Endothelial cell of umbilical vein (primary cell): Measurements from ENCODE around the gene SCAMP2. TPM values are rescaled to one million over a fixed set of nuclear protein-coding genes. Genes with fewer than 3 reads are reported as not detected.

Experiments
- BruUV-seq: library from RNA; stranded (reverse); fragments of 400-500 nt; replicated peaks from 2 replicates; lab custom pipeline; 2021; lab: Mats Ljungman, UMichigan
- CTCF ChIA-PET: fragments of 300-600, 350-600 bp; sonication (Branson Sonifier 250); formaldehyde crosslinking; loops from one replicate; lab custom pipeline; 2021; ENCODE audit warnings: antibody characterized with exemption, inconsistent platforms; lab: Charles Lee
- POLR2A ChIA-PET: fragments of 300-600, 350-600 bp; sonication (Branson Sonifier 250); formaldehyde crosslinking; loops from one replicate; lab custom pipeline; 2021; ENCODE audit warnings: antibody characterized with exemption, inconsistent platforms; lab: Charles Lee
- DNase-seq: peaks from one replicate; pipeline ENCODE4 v3.0.0-alpha.2; 2011; ENCODE audit warnings: low read depth, low spot score
- FAIRE-seq: peaks from 2 replicates; lab custom pipeline; 2011; peaks lifted over from hg19 to GRCh38; lab: Jason Lieb, UNC
- H2AFZ ChIP-seq: 2 replicates; pipeline ENCODE4 v1.6.0; 2012; ENCODE audit warnings: low read depth, low read length, control low read depth, inconsistent platforms
- H3K27ac ChIP-seq: 2 replicates; pipeline ENCODE4 v1.5.1; 2011; ENCODE audit warnings: low read depth, mild to moderate bottlenecking, control low read depth, low read length, moderate library complexity; ENCODE audit not compliant: insufficient read depth
- H3K27me3 ChIP-seq, 2 experiments: 2 replicates each; pipeline versions ENCODE4 v1.6.0 to v1.6.1; 2011; ENCODE audit warnings: low read length in 2 of 2, mixed read lengths in 1 of 2; ENCODE audit not compliant: control insufficient read depth in 2 of 2, insufficient read depth in 2 of 2
- H3K36me3 ChIP-seq, 2 experiments: 2 replicates in 1 of 2; 3 replicates in 1 of 2; pipeline ENCODE4 v1.5.1; 2011; ENCODE audit warnings: low read length in 2 of 2, mild to moderate bottlenecking in 1 of 2, moderate library complexity in 1 of 2; ENCODE audit not compliant: control insufficient read depth in 2 of 2, insufficient read depth in 2 of 2; ENCODE audit errors: extremely low read depth in 1 of 2
- H3K4me1 ChIP-seq: 3 replicates; pipeline ENCODE4 v1.5.1; 2011; ENCODE audit warnings: mild to moderate bottlenecking, low read length; ENCODE audit not compliant: control insufficient read depth, insufficient read depth; ENCODE audit errors: extremely low read depth
- H3K4me2 ChIP-seq: 2 replicates; pipeline ENCODE4 v1.6.1; 2011; ENCODE audit warnings: low read length, control low read depth, mixed read lengths; ENCODE audit not compliant: insufficient read depth
- H3K4me3 ChIP-seq, 3 experiments: fragments of 200-600 bp in 1 of 3; sonication (generic), shearing (Covaris generic) in 1 of 3; replicated peaks in 1 of 3; 2 replicates each; pipeline ENCODE4 v1.5.1; 2011 to 2016; ENCODE audit warnings: control low read depth in 3 of 3, low read length in 3 of 3, mild to moderate bottlenecking in 2 of 3, inconsistent platforms in 1 of 3, low read depth in 1 of 3, moderate library complexity in 1 of 3; ENCODE audit not compliant: insufficient read depth in 1 of 3
- H3K79me2 ChIP-seq: 2 replicates; pipeline ENCODE4 v1.6.0; 2012; ENCODE audit warnings: low read length, inconsistent platforms; ENCODE audit not compliant: control insufficient read depth, insufficient read depth
- H3K9ac ChIP-seq: replicated peaks from 2 replicates; pipeline ENCODE3; 2011; ENCODE audit warnings: low read length, control low read depth; ENCODE audit not compliant: insufficient read depth; ENCODE audit errors: extremely low read depth
- H3K9me1 ChIP-seq: replicated peaks from 3 replicates; pipeline ENCODE4 v1.6.0; 2011; ENCODE audit warnings: mild to moderate bottlenecking, low read length; ENCODE audit not compliant: control insufficient read depth, insufficient read depth; ENCODE audit errors: extremely low read depth
- H3K9me3 ChIP-seq: replicated peaks from 2 replicates; pipeline ENCODE4 v1.5.1; 2012; ENCODE audit warnings: low read length, inconsistent platforms; ENCODE audit not compliant: control insufficient read depth, insufficient read depth
- H4K20me1 ChIP-seq: replicated peaks from 2 replicates; pipeline ENCODE3; 2011; ENCODE audit warnings: mild to moderate bottlenecking, low read length; ENCODE audit not compliant: control insufficient read depth, insufficient read depth; ENCODE audit errors: extremely low read depth
- EZH2 ChIP-seq: IDR thresholded peaks from 2 replicates; pipeline ENCODE4 v1.6.1; 2012; ENCODE audit warnings: borderline replicate concordance, low read depth, mild to moderate bottlenecking, moderate library complexity, low read length, inconsistent platforms; ENCODE audit not compliant: severe bottlenecking
- FOS ChIP-seq: IDR thresholded peaks from 2 replicates; pipeline ENCODE4 v1.6.1; 2011; ENCODE audit warnings: mild to moderate bottlenecking, low read length, moderate library complexity, borderline replicate concordance; ENCODE audit not compliant: insufficient read depth
- GATA2 ChIP-seq: IDR thresholded peaks from 2 replicates; pipeline ENCODE4 v1.7.0; 2011; ENCODE audit warnings: low read depth, mild to moderate bottlenecking, moderate library complexity, mixed read lengths, low read length; ENCODE audit not compliant: insufficient read length, insufficient read depth
- JUN ChIP-seq: IDR thresholded peaks from 2 replicates; pipeline ENCODE4 v1.6.1; 2011; ENCODE audit warnings: borderline replicate concordance, low read depth; ENCODE audit not compliant: insufficient read length, insufficient read depth
- MAX ChIP-seq: IDR thresholded peaks from 2 replicates; pipeline ENCODE4 v1.6.1; 2011; ENCODE audit not compliant: insufficient read depth, insufficient read length
- MYC ChIP-seq: IDR thresholded peaks from one replicate; pipeline ENCODE4 v1.6.1; 2011; ENCODE audit warnings: mild to moderate bottlenecking, low read depth, low read length
- POLR2A ChIP-seq: IDR thresholded peaks from 2 replicates; pipeline ENCODE4 v1.6.1; 2012; ENCODE audit warnings: low read depth, mild to moderate bottlenecking, control low read depth, low read length
- POLR2AphosphoS5 ChIP-seq: IDR thresholded peaks from 2 replicates; pipeline ENCODE4 v1.6.1; 2012; ENCODE audit warnings: low read depth, mild to moderate bottlenecking, control low read depth, low read length, moderate library complexity; ENCODE audit not compliant: insufficient read depth
- dilution Hi-C: fragments of 300-500 bp; cut with MboI; formaldehyde crosslinking; loops from one replicate; pipeline ENCODE4 v1.15.0; 2019; ENCODE audit warnings: low sequenced_read_pairs; ENCODE audit not compliant: extremely low pct_ligation_motif_present
- intact Hi-C: fragments of 100-400 bp; cut with micrococcal nuclease; formaldehyde crosslinking; loops from one replicate; pipeline ENCODE4 v1.10.0; 2022
- polyA plus RNA-seq, 4 experiments: library from polyadenylated mRNA; depleted of rRNA in 3 of 4; stranded (reverse) in 3 of 4; unstranded in 1 of 4; fragments of >200 nt; gene quantifications; 2 replicates each; pipeline versions ENCODE4 v1.2.1 to v1.2.3, GENCODE V29; 2011 to 2012; ENCODE audit warnings: missing spikeins in 1 of 4
- total RNA-seq: library from RNA; stranded (reverse); gene quantifications from 2 replicates; pipeline ENCODE4 v1.2.3, GENCODE V29; 2021
- TF ChIP-seq, protein P1 (sequence below), 2 donors: IDR thresholded peaks; 1 replicate in 1 of 2; 2 replicates in 1 of 2; pipeline ENCODE4 v1.5.1; 2011; ENCODE audit warnings: low read length in 2 of 2, mild to moderate bottlenecking in 2 of 2, moderate library complexity in 2 of 2, control low read depth in 1 of 2, inconsistent platforms in 1 of 2, low read depth in 1 of 2; ENCODE audit not compliant: insufficient read depth in 1 of 2; ENCODE audit errors: extremely low read depth in 1 of 2

SCAMP2 gene
- total and polyA plus RNA-seq, 2 donors (not counting 3 experiments of a cell fraction or from before 2014, with no cell fraction given), result 67.3 to 256 TPM

DNA sequence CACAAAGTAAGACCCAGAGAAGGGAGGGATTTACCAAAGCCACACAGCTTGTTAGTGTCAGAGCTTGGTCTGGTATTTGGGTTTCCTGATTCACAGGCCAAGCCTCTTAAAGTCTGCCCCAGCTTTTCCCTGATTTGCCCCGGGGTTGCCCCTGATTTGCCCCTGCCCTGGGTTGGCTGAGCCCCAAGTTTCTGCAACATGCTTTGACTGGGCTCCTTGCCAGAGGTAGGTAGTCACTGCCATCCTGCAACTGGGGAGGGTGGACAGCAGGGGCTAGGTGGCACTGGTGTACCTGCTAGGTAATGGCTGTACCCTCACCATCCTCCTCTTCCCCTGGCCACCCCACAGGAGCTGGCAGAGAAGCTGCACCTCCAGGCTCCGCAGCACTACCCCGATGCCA lies 19.1 kb upstream of the SCAMP2 start:
- H3K36me3 ChIP-seq, result peaks cover 0 to 8% of the 10 kb centered on the region in 2 experiments
- H3K79me2 ChIP-seq, result peaks cover 6% of the 10 kb centered on the region
- dilution Hi-C loops (no loop called here), intact Hi-C loops (no loop called here)
- no peak overlapping the region for H3K27ac ChIP-seq
- ChIA-PET CTCF (interaction anchor here (2.8 kb wide), 1 partner anchor 9 kb away, joined by 17 read pairs; no protein-coding TSS in a partner anchor), POLR2A (no interaction called here)
- no peaks in the 10 kb centered on the region for H3K9me3 ChIP-seq
- H3K9ac ChIP-seq, result no peak overlapping the region
- H3K27me3 ChIP-seq, result no peaks in the 10 kb centered on the region
- H4K20me1 ChIP-seq, result no peaks in the 10 kb centered on the region
- DNase-seq (no peak), FAIRE-seq (no peak)
- H3K4me3 ChIP-seq, result no peak overlapping the region
- no peak overlapping the region for H3K4me2 ChIP-seq
- peaks cover 12% of the 10 kb centered on the region for H3K4me1 ChIP-seq
- no peaks in the 10 kb centered on the region for H3K9me1 ChIP-seq
- TF ChIP-seq, protein P1, sequence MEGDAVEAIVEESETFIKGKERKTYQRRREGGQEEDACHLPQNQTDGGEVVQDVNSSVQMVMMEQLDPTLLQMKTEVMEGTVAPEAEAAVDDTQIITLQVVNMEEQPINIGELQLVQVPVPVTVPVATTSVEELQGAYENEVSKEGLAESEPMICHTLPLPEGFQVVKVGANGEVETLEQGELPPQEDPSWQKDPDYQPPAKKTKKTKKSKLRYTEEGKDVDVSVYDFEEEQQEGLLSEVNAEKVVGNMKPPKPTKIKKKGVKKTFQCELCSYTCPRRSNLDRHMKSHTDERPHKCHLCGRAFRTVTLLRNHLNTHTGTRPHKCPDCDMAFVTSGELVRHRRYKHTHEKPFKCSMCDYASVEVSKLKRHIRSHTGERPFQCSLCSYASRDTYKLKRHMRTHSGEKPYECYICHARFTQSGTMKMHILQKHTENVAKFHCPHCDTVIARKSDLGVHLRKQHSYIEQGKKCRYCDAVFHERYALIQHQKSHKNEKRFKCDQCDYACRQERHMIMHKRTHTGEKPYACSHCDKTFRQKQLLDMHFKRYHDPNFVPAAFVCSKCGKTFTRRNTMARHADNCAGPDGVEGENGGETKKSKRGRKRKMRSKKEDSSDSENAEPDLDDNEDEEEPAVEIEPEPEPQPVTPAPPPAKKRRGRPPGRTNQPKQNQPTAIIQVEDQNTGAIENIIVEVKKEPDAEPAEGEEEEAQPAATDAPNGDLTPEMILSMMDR (IDR thresholded peaks at IDR 0.05; ENCODE audit: extremely low read depth in 1 of 2, insufficient read depth in 1 of 2, low read depth in 1 of 2, low read length in 2 of 2), result no peak
- TF ChIP-seq EZH2 (no peak), GATA2 (no peak), POLR2A (no peak), FOS (no peak), MYC (no peak), JUN (no peak), POLR2AphosphoS5 (no peak), MAX (no peak)
- no TSS peak for BruUV-seq
- H2AFZ ChIP-seq, result no peak overlapping the region
